Measurements from ENCODE around the gene OXT.

Gene OXT

GRCh38 chr20:3088031-3088430 lies 16.6 kb downstream of the OXT start:
- no peak for DNase-seq

GRCh38 chr20:3090565-3090964 lies 19.1 kb downstream of the OXT start:
- no peak for DNase-seq

- DNase-seq = peak; percentile 34
These were observed 21.4 kb downstream of the OXT start for GRCh38 chr20:3092611-3093379.

- DNase-seq = peak; percentile 54
These were observed 22.5 kb downstream of the OXT start for GRCh38 chr20:3093861-3094361.

- DNase-seq = no peak
These were observed 23.6 kb downstream of the OXT start for GRCh38 chr20:3094848-3095629.

GRCh38 chr20:3100480-3100879 lies 29.1 kb downstream of the OXT start:
- DNase-seq = no peak

GRCh38 chr20:3101251-3101650 lies 29.8 kb downstream of the OXT start:
- DNase-seq = no peak

- peak; percentile 30 for DNase-seq
These were observed 30.5 kb downstream of the OXT start for GRCh38 chr20:3101737-3102574.

GRCh38 chr20:3102575-3103368 lies 31.4 kb downstream of the OXT start:
- DNase-seq = no peak

- no peak for DNase-seq
These were observed 32.1 kb downstream of the OXT start for GRCh38 chr20:3103369-3104032.

- DNase-seq = no peak
These were observed 34.1 kb downstream of the OXT start for GRCh38 chr20:3105256-3106137.

GRCh38 chr20:3106185-3106584 lies 34.8 kb downstream of the OXT start:
- no peak for DNase-seq

- DNase-seq = no peak
These were observed 35.4 kb downstream of the OXT start for GRCh38 chr20:3106658-3107463.

- no peak for DNase-seq
These were observed 36.1 kb downstream of the OXT start for GRCh38 chr20:3107464-3108025.

- DNase-seq = no peak
These were observed 38.2 kb downstream of the OXT start for GRCh38 chr20:3109350-3110302.

- no peak for DNase-seq
These were observed 40.1 kb downstream of the OXT start for GRCh38 chr20:3111507-3111906.

- DNase-seq = no peak
These were observed 40.6 kb downstream of the OXT start for GRCh38 chr20:3111995-3112394.

Data from central memory CD4-positive, alpha-beta T cell (primary cell).